SIG-M5 treated with dmso at 0.1 percent for 504 hours (cell line): ENCODE data around the gene RPL18.
"Not testable (repeated sequence)": the region's sequence is repeated elsewhere in the genome, so short reads cannot be mapped to it uniquely, and the experiment has no call there.

Source experiments
- DNase-seq: peaks from one replicate; lab custom pipeline; 2025; ENCODE audit not compliant: unreplicated experiment; lab: John Stamatoyannopoulos, UW

Gene RPL18

DNA sequence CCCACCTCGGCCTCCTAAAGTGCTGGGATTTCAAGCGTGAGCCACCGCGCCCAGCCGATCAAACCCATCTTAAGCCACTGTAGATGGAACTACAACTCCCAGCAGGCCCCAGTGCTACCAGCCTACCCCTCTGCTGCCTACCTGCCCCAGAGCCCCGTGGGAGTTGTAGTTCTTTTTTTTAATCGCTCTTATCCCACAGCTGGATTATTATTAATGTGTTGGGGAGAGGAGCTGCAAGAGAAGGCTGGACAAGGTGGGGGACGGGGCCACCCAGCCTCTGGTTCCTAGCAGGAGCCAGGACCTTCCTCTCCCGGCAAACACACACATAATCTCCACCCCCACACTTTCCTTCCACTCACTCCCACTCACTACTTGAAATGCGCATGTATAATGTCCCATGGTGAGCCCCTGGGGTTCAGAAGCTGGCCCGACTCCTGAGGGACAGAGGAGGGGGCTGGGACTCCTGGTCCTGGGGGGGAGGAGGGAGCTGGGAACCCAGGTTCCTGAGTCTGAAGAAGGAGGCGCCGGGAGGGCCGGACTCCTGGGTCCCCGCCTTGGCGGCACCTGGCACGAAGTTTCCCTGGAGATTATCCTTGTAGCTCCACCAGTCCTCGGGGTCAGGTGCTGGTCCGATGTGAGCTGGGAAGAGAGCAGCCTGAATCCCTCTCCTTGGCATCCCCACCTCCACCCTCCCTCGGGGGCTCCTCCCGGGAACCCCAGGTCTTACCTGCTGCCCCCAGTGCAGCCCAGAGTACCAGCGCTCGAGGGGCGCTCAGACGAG is 26.1 kb upstream of the RPL18 start:
- peak; percentile 49 for DNase-seq

DNA sequence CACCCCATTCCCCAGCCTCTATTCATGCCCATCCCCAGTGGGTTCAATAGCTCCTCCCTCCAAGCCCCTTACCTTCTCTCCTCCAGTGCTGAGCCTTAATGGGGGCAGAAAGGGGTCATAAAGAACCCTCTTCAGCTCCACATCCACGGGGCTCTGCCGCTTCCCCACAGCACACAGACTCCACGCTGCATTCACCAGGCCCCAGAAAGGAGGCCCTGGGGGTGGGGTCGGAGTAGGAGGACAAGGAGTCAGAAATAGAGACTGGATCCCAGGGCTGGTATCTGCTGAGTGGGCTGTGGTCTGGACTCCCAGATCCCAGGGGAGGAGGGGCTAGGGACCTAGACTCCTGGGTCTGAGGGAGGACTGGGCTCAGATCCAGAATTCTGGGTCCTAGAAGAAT is 25.4 kb upstream of the RPL18 start:
- no peak for DNase-seq

DNA sequence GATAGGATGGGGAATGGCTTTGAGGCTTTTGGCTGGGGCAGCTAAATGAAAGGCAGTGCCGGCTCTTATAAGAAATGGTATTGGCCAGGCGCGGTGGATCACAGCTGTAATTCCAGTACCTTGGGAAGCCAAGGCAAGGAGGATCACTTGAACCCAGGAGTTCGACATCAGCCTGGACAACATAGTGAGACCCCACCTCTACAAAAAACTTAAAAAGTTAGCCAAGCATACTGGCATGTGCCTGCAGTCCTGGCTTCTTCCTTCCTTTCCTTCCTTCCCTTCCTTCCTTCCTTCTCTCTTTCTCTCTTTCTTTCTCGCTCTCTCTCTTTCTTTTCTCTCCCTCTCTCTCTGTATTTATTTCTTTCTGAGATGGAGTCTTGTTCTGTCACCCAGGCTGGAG is 23.9 kb upstream of the RPL18 start:
- no peak for DNase-seq

DNA sequence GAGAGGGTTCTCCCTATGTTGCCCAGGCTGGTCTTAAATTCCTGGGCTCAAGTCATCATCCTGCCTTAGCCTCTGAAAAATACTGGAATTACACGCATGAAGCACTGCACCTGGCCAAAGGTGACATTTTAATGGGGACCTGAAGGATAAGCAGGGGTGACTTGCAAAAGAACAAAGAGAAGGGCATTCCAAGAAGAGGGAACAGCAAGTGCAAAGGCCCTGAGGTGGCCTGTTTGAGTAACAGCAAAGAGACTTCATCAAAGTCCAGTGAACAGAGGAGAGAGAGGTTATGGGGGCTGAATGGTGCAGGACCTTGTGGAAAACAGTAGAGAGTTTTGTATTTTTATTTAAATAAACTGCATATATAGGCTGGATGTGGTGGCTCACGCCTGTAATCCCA is 22.9 kb upstream of the RPL18 start:
- no peak for DNase-seq

DNA sequence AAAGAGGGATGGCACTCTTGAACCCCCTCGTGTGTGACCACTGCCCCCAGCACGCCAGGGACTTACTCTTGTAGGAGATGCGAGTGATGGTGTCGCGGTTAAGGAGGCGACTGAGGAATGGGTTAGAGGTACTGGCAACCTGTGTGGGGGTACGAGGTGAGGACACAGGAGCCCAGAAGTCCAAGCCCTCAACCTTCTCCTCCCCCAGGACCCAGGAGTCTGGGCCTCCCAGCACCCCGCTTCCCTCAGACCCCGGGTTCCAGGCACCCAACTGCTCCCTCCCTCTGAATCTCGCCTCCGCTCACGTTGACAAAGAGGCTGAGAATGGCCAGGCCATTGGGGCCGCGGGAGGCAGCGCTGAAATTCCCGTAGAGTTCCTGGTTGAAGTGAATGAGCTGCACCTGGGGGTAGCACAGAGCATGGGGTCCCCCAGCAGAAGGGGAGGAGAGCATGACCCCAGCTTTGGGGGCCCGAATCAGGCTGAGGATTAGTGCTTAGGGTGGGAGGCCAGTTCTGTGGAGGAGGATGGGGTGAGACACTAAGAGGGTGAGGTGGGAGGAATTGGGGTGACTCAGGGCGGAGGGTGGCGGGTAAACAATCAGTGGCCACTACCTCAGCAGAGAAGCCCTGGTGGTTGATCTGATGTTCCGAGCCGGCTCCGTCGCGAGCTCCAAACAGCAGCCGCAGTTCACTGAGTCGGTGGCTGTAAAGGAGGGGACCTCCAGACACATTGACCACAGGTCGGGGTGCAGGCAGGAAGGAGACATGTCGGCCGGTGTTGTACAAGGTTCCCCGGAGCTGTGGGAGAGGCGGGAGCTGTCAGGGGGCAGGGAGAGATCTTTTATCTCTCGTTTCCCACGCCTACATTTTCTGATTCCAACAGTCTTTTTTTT is 20.8 kb upstream of the RPL18 start:
- no peak for DNase-seq

DNA sequence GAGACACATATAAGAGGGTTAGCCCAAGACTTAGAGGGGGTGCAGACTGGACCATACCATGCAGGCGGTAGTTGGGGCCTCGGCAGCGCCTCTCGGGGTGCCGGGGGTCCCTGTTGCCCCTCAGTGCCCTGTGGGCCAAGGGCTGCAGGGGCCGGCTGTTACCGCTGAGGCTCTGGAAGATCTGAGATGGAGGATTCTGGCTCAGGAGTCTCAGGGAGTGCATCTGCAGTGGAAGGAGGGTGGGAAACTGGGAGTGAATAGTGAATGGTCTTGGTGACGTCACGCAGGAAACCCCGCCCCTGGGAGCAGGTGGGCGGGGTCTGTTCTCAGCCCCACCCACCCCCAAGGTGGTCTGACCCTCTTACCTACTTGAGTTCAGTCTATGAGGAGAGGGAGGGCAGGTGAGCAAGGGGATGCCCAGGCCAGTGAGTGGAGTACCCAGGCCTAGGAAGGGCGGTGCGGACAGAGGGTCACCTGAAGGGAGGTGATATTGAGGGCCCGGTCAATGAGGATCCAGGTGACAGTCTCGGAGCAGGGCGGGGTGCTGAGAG is 19.9 kb upstream of the RPL18 start:
- DNase-seq: no peak

DNA sequence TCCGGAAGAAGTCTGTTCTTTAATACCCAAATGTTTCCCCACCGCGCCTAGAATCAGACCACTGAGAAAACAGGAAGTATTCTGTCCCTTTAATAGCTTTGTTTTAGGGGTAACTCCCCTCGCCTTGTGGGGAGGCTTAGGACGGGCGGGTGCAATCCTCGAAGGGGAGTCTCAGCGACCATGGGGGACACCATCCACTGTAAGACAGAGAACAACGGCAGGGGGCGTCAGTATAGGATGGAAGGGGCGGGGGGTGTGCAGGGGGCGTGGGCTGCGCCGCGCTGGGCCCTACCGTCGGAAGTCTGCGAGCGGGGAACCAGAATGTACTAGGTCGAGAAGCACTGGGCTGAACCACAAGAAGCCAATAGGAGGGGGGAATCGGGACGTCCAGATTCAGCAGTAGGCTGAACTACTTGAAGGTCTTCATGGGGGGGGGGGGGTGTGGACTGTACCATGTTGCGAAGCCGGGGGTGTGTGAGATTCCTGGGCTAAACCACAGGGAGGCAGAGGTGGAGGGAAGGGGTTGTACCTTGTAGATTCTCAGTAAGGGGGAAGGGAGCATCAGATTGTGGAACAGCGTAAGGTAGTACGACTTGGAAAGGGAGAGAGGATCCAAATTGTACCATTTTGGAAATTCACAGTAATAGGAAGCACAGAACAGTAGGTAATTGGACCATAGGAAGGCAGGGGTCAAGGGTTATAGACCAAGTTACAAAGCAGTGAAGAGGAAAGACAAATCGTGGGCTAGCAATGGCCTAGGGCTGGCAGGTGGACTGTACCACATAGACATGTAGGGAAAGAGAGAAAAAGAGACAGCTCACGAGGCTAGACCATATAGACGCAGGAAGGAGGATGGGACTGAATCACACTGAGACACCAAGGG is 19.2 kb upstream of the RPL18 start:
- peak; percentile 89 for DNase-seq

DNA sequence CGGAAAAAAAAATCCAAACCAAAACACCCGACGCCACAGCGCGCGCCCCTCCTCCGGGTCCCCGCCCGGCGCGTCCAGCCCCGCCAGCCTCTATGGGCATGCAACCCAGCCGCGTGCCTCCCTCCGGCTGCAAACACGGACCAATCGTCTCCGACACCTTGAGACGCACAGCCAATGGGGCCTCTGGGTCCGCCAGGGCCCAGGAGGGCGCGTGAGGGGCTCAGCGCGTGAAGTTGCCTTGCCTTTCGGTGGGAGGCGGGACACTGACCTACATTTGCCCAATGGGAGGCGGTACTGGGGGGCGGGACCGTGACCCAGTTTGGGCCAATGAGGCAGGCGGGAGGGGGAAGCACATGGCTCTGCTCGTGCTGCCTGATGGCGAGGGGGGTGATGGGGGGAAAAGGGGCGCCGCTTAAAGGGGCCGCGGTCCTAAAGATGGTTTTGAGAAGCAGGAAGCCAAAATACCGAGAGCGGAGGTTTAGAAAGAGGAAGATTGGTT is 18.5 kb upstream of the RPL18 start:
- DNase-seq: peak; percentile 100

DNA sequence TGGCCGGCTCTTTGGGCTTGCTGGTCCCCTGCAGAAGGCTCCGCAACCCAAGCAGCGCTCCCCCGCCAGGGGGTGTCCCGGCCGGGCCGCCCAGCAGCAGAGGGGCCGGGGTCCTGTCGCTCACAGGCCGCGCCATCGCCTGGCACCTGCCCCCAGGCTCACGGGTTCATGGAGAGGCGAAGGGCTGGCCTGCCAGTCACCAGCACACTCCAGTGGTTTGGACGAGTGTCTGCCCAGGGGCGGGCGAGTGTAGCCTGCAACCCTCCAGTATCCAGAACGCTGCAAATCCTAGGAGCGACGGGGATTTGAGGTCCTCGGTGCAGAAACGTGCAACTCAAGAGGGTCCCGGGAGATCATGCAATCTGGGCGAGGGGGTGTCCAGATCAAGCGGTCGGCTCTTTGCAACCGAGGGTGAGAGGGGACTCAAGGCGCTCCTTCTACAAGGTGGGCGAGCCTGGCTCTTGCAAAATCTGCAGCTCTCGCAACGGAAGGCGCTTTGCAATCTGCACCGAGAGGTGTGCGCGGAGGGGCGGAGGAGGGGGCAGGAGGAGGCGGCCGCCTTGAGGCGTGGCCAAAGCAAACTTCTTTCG is 18.0 kb upstream of the RPL18 start, which contains the start of gene DBP:
Gene DBP (minus strand): TSS at position 521 of the 590 bp plus-strand sequence. CDS start 385 bp downstream, at position 136.
- peak; percentile 71 for DNase-seq

DNA sequence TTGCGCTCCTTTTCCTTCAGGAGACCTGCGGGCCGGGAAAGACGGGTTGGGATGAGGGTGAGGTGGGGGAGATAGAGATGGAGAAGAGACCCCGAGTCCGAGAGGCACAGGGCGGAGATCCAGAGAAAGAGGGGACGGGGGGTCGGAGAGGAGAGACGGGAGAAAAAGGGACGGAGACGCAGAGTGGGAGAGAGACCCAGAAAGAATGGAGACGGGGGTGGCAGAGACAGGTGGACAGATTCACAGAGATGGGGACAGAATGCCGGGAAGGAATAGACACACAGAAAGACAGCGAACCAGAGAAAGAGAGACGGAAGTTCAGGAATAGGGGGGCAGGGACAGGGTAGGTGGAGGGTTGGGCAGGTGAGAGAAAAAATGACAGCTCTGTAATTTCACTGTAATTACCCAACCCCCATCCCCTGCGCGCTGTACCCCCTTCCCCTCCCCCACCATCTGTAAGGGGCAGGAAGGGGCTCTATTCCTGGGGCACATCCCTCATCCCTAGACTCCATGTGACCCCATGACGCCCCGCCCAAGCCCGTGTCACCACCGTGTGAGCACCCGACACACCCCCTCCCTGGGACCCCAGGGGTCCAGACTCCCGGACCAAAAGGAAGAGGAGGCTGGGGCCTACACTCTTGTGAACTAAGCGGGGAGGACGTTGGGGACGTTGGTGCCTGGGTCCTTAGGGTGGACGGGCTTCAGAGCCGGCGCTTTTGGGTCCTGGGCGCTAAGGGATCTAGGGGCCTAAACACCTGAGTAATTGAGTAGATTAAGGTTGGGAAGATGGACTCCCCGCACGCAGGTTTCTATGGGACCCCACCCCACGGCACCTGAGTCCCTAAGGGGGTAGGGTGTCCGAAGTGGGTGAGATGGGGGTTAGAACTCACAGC is 17.2 kb upstream of the RPL18 start:
- DNase-seq: no peak

DNA sequence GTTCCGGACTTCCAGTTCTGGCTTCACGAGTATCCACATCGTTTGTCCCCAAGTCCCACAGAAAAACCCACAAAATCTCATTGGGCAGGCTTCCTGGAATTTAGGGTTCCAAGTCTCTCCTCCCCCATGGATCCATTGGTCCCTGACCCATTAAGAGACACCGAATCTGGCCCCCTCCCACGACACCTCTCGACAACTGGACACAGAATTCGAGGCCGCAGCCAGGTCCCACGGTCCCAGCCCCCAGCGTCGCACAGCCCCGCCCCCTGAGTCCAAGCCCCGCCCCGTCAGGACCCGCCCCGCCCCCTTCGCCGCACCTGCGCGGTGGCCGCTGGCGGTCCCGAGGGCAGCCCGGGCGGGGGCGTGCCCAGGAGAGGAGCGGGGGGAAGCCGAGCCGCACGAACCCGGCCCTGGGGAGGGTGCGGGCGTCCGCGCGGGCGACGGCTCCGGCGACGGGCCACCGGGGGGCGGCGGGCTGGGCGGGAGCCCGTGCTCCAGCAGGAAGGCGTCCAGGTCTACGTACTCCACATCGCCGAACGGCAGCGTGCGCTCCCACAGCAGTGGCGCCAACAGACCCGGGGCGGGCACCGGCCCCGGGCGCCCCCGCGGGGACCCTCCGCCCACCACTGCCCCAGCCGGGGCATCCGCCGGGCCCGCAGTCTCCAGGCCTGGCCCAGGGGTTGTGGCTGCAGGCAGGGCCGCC is 16.4 kb upstream of the RPL18 start:
- peak; percentile 36 for DNase-seq

DNA sequence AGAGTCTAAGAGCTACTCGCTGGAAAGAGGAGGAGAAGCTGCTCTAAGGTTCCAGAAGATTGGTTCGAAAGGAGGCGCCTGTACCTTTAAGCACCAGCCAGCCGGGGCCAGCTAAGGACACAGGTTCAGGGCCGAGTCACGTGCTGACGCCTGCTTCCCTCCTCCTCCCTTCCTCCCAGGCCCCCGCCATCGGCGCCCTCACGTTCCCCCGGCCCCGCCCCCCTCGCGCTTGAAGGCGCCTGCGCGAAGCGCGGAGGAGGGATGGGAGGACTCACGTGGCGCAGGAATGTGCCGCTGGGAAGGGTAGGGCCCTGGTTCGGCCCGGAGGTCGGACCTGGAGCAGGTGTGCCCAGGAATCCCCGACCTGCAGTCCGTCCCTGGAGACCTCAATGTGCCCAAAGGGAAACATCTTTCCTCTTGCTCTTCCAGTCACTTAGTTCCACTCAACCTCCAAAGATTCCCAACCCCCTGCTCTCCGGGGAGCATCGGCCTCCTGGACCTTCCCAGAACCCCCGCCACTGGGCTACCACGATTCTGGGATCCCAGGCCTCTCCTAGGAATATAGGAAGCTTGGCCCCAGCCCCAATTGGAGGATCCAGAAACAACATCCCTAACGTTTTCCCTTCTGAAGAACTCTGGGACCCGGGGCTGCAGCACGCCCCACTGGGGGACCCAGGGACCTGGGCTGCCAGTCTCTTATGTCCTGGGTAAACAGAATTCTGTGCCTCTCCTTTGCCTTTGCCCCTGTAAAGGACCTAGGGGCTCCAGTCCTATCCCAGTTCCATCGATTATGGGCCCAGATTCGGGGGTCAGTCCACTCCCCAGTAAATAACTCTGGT is 15.7 kb upstream of the RPL18 start:
- DNase-seq: peak; percentile 94

DNA sequence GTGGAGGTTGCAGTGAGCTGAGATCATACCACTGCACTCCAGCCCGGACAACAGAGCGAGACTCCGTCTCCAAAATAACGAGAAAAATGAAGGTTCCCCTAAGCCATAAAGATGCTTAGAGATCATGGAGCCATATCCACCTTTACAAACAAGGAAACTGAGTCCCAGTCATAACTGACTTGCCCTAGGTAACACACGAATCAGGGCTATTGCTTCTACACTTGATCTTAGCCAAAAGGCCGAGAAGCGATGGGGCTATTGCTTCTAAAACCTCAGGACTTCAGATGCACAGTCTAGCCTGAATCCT is 15.0 kb upstream of the RPL18 start:
- no peak for DNase-seq

DNA sequence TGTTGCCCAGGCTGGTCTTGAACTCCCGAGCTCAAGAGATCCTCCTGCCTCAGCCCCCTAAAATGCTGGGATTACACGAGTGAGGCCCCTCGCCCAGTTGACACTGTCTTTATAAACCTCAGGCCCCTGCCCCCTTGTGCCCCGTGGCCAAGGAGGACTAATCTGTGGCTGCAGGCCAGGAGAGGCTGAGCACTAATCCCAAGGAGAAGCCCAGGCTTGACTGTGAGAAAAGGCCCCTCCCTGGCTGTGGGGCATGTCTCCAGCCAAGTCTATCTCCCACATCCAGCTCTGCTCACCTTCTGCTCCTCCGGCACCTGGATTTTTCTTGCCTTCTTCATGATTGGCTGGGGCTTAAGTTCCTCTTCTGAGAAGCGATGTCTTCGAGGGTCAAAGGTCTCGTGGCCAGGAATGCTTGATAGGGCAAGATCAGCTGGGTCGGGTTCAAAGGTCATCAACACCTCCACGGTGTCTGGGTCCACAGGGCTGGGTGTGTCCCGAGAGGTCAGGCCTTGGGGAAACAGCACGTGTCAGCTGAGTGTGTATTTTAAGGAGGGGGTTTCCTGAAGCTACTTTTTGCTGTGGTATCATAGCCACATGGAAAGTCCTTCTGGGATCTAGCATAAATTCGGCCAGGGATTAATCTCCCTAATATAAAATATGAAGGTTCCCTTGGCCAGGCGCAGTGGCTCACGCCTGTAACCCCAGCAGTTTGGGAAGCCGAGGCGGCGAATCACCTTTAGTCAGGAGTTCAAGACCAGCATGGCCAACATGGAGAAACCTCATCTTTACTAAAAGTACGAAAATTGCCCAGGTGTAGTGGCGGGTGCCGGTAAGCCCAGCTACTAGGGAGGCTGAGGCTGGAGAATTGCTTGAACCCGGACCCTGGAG is 14.4 kb upstream of the RPL18 start:
- no peak for DNase-seq

DNA sequence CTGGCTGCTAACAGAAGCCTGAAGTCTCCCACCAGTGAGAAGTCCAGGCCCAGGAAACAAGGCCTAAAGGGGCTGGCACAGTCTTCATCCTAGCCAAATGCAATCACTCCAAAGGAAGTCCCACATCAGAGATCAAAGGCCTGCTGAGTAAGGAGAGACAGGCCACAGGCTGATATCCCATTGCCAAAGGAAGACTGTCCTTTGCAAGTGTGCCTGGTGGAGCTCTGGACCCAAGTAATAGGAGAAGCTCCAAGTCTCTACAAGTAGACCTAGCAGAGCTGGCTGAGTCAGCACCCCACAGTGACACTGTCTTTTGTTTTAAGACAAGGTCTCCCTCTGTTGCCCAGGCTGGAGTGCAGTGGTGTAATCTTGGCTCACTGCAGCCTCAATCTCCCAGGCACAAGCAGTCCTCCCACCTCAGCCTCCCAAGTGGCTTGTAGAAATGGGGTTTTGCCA is 13.7 kb upstream of the RPL18 start:
- no peak for DNase-seq

DNA sequence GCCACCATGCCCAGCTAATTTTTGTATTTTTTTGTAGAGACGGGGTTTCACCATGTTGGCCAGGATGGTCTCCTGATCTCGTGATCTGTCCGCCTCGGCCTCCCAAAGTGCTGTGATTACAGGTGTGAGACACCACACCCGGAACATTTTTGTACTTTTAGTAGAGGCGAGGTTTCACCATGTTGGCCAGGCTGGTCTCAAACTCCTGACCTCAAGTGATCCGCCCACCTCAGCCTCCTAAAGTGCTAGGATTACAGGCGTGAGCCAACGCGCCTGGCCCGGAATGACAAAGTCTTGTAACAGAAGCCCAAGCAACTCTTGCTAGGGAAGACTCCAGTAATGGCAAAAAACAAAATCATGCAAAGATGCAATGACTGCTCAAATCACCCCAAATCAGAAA is 13.3 kb upstream of the RPL18 start:
- DNase-seq: not testable (repeated sequence)

DNA sequence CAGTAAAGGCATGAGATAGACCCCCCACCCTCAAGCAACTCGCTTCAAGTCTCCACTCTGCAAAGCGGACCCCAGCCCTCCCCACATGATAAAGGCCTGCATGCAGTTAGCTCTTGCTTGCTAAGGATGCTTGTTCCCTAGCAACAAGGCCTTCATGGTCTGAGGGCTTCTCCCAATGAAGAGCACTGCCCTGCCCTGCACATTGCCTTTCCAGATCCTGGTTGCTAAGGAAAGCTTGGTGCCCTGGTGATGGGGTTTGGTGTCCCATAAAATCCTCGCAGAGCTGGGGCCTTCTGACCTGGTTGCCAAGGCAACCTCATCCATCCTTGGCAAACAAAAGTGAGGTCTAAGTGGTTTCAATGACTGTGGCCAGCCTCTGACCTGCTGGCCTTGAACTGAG is 12.2 kb upstream of the RPL18 start:
- DNase-seq: no peak
